ENCODE data around the gene NFIB. TPM values are rescaled to one million over a fixed set of nuclear protein-coding genes. Genes with fewer than 3 reads are reported as not detected.

Gene NFIB
- total RNA-seq, 4 donors from 2014 or later, result 40.2 to 150 (median 83.7) TPM

DNA sequence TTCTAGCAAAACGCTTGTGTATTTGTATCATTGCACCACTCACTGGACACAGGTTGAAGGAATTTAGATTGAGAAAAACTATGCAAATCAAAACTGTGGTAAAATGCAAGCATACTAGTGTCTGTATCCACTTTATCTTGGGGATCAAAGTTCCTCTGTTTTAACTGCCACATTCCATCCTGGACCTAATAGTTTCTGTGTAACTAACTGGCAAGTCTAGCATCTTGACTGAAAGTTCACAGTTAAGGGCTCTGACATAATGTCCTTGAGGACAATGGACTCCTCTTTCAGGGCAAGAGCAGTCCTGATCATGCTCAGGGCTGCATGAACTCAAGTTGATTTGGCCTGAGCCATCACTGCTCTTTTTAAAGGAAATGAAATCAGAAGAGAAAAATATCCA is 30.7 kb downstream of the NFIB start:
- H3K27me3 ChIP-seq, result no peaks in the 10 kb centered on the region
- no peak for TF ChIP-seq CTCF (IDR thresholded peaks at IDR 0.05)
- no peak for TF ChIP-seq POLR2AphosphoS5 (IDR thresholded peaks at IDR 0.05)
- TF ChIP-seq POLR2A (IDR thresholded peaks at IDR 0.05), result no peak
- TF ChIP-seq EP300 (IDR thresholded peaks at IDR 0.05; ENCODE audit: low read depth), result no peak
- H3K4me1 ChIP-seq, result peaks cover 0 to 22% (median 9%) of the 10 kb centered on the region in 4 donors
- in situ Hi-C loops (cut with MboI; ENCODE audit: low pct_ligation_motif_present in 1 of 4, low pct_unique_long_range_greater_than_20kb in 1 of 4, low sequenced_read_pairs in 3 of 4), result no loop called here
- no peak overlapping the region for H3K27ac ChIP-seq
- no peaks in the 10 kb centered on the region for H3K36me3 ChIP-seq
- no peaks in the 10 kb centered on the region for H3K9me3 ChIP-seq
- WGBS, 2 donors (ENCODE audit: low coverage in 1 of 2), result 60 to 75% methylated on average over 1 of the region's 1 CpG
- intact Hi-C loops (cut with DNase I; ENCODE audit: low total_unique reads), result no loop called here
- no peak for DNase-seq
- H3K4me3 ChIP-seq, result no peak overlapping the region

- H3K4me3 ChIP-seq, result no peak overlapping the region
- TF ChIP-seq CTCF (IDR thresholded peaks at IDR 0.05), result no peak
- no peak for TF ChIP-seq POLR2A (IDR thresholded peaks at IDR 0.05)
- no peak for TF ChIP-seq EP300 (IDR thresholded peaks at IDR 0.05; ENCODE audit: low read depth)
- no peak for TF ChIP-seq POLR2AphosphoS5 (IDR thresholded peaks at IDR 0.05)
- in situ Hi-C loops (cut with MboI; ENCODE audit: low pct_ligation_motif_present in 1 of 4, low pct_unique_long_range_greater_than_20kb in 1 of 4, low sequenced_read_pairs in 3 of 4), result no loop called here
- H3K36me3 ChIP-seq, result no peaks in the 10 kb centered on the region
- no peaks in the 10 kb centered on the region for H3K9me3 ChIP-seq
- no peak overlapping the region for H3K27ac ChIP-seq
- peaks cover 0 to 22% (median 14%) of the 10 kb centered on the region in 4 donors for H3K4me1 ChIP-seq
- DNase-seq, result no peak
- intact Hi-C loops (cut with DNase I; ENCODE audit: low total_unique reads), result no loop called here
- no peaks in the 10 kb centered on the region for H3K27me3 ChIP-seq
These were observed 32.1 kb downstream of the NFIB start for GRCh38 chr9:14281876-14282275.

DNA sequence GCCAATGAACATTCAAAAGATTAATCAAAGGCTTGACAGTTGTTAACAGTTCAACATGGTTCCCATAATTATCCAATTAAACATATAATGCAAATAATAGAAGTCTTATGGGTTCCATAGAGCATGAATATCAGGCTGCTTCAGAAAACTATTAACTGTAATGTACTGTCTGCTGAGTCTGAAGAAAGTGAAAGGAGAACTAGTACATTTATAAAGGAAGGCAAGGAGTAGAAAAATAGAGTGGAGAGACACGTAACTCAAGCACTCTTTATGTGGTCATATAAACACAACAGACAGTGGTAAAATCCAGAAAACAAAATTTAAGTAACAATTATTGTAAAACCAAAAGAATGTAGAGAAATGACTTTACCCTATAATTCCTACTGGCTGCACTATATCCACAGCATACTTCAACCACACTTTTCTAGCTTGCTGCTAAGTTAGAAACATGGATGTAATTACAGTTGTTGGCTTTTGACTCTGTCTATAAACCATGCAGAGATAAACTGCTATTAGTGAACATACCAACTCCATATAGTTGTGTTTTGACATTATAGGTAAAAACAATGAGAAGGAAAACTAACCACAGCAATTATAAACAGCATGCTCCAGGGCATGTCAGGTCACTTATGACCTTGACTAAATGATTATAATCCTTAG is 32.7 kb downstream of the NFIB start:
- TF ChIP-seq POLR2AphosphoS5 (IDR thresholded peaks at IDR 0.05), result no peak
- TF ChIP-seq EP300 (IDR thresholded peaks at IDR 0.05; ENCODE audit: low read depth), result no peak
- no peak for TF ChIP-seq CTCF (IDR thresholded peaks at IDR 0.05)
- no peak for TF ChIP-seq POLR2A (IDR thresholded peaks at IDR 0.05)
- no peaks in the 10 kb centered on the region for H3K9me3 ChIP-seq
- no peaks in the 10 kb centered on the region for H3K27me3 ChIP-seq
- intact Hi-C loops (cut with DNase I; ENCODE audit: low total_unique reads) (no loop called here), in situ Hi-C loops (cut with MboI; ENCODE audit: low pct_ligation_motif_present in 1 of 4, low pct_unique_long_range_greater_than_20kb in 1 of 4, low sequenced_read_pairs in 3 of 4) (no loop called here)
- no peak overlapping the region for H3K27ac ChIP-seq
- no peak overlapping the region for H3K4me3 ChIP-seq
- peaks cover 0 to 22% (median 14%) of the 10 kb centered on the region in 4 donors for H3K4me1 ChIP-seq
- WGBS, 2 donors (ENCODE audit: low coverage in 1 of 2), result 0 to 46% methylated on average over 1 of the region's 1 CpG
- no peak for DNase-seq
- no peaks in the 10 kb centered on the region for H3K36me3 ChIP-seq

DNA sequence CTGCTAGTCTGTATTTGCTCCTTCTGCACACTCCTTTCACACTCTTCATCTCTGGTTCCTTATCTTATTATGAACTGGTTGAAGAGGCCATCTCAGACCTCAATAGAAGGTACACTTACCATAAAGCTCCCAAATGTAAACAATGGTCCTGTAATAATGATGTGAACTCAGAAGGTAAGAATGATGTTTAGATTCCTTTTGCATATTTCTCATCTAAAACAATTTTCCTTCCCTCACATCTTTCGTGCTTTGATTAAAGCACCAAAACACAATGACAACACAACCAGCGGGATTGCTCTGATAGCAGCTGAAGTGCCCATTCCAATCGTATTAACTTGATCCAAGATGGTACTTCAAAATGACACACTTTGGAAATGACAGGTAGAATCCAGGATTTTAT is 34.3 kb downstream of the NFIB start:
- no peak overlapping the region for H3K4me3 ChIP-seq
- TF ChIP-seq POLR2AphosphoS5 (IDR thresholded peaks at IDR 0.05) (no peak), CTCF (IDR thresholded peaks at IDR 0.05) (no peak), POLR2A (IDR thresholded peaks at IDR 0.05) (no peak), EP300 (IDR thresholded peaks at IDR 0.05; ENCODE audit: low read depth) (no peak)
- H3K4me1 ChIP-seq, result peaks cover 0 to 23% (median 14%) of the 10 kb centered on the region in 4 donors
- in situ Hi-C loops (cut with MboI; ENCODE audit: low pct_ligation_motif_present in 1 of 4, low pct_unique_long_range_greater_than_20kb in 1 of 4, low sequenced_read_pairs in 3 of 4) (no loop called here), intact Hi-C loops (cut with DNase I; ENCODE audit: low total_unique reads) (no loop called here)
- WGBS, 2 donors (ENCODE audit: low coverage in 1 of 2), result 83 to 90% methylated on average over 3 of the region's 3 CpGs
- no peaks in the 10 kb centered on the region for H3K27me3 ChIP-seq
- no peaks in the 10 kb centered on the region for H3K36me3 ChIP-seq
- DNase-seq, result no peak
- no peak overlapping the region for H3K27ac ChIP-seq
- no peaks in the 10 kb centered on the region for H3K9me3 ChIP-seq
